NOMO-1 (cell line): ENCODE measurements around the gene ADRM1.

Experiments
- DNase-seq, 2 experiments: peaks; one replicate each; lab custom pipeline; 2025; ENCODE audit not compliant: unreplicated experiment in 2 of 2; lab: John Stamatoyannopoulos, UW

The ADRM1 gene

GRCh38 chr20:62321975-62322374 lies 19.2 kb downstream of the ADRM1 start:
- no peak for DNase-seq

- no peak for DNase-seq
These were observed 19.8 kb downstream of the ADRM1 start for GRCh38 chr20:62322492-62323041.

GRCh38 chr20:62323146-62323979 lies 20.6 kb downstream of the ADRM1 start:
- DNase-seq = no peak

DNA sequence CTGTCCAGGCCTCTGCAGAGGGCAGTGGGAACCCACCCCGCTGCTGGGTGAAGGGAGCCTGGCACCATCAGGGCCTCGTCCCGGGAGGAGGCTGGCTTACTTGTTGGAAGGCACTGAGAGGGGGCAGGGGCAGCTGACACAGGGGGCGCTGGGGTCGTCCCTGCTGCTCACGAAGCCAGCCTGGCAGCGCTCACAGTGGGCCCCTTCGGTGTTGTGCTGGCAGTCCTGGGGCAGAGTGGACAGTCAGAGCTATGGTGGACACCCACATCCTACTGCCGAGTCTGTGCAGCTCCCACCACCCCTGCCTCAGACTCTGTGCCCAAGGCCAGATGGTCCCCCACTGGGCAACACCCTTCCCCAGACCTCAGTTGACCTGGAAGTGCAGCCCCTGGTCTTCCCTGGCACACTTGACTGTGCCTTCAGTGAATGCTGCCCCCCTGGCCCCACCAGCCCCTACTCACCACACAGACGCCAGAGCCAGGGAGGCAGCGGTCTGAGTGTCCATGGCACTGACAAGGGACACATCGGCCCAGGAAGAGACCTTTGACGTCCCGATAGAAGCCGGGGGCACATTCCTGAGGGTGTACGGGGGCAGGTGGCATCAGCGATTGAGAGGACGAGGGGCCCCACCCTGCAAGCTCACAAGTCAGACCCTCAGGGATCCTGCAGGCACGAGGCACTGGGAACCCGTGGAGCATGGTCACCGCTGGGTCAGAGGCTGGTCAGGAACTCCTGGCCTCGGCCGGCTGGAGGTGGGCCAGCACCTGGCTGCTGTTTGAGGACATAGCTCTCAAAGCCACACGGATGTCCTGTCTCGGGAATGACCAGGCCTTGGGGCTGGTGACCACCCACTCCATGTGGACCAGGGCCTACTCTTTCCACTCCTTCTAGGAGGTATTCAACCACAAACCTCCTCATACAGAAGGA lies 21.4 kb downstream of the ADRM1 start:
- DNase-seq = no peak

- no peak for DNase-seq
These were observed 22.5 kb downstream of the ADRM1 start for GRCh38 chr20:62325172-62325905.

DNA sequence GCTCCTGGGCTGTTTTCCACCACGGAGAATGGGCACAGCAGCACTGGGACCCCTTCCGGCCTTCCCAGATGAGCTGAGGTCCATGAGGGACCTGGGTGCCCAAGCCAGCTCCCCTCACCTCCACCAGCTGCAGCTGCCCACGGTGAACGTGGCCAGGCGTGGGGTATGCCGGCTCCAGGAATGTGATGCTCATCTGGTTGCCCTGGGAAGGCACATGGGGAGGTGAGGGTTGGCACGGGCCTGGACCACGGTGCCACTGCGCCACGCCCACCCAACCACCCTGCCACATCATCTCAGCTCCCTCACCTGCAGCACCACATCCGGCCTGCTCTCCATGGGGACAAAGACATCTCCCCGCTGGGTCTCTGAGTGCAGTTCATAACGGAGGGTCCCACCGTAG lies 23.8 kb downstream of the ADRM1 start:
- DNase-seq = no peak

- DNase-seq = no peak
These were observed 24.3 kb downstream of the ADRM1 start for GRCh38 chr20:62326959-62327725.

DNA sequence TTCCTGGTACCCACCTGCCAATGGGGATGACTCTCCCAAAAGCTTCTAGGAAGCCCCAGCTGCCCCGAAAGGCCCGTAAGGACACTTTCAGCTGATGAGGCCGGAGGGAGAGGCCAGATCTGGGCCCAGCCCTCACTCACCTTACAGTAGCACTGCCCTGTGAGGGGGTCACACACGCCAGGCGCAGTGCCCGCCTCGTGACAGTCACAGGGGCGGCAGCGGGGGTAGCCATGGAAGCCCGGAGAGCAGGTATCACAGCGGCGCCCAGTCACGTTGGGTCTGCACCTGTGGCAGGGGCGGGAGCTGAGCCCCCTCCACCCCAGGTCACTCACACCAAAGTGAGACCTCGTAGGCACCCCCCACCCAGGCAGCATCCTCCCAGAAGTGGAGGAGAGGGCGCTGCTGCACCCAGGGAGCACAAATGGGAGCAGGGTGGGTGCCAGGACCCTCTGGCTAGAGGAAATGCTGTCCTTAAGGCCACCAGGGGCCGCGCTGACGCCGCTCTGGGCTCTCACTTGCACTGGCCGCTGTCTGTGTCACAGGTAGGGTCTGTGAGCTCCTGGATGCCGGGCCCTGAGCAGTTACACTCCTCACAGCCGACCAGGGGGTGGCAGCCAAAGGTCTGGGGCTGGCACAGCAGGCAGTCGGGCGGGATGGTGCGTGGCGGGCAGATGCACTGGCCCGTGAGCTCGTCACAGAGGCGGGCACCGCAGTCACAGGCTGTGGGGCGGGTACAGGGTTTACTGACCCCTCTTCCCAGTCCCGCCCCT lies 25.1 kb downstream of the ADRM1 start:
- no peak for DNase-seq

- DNase-seq = no peak
These were observed 26.0 kb downstream of the ADRM1 start for GRCh38 chr20:62328684-62329388.

DNA sequence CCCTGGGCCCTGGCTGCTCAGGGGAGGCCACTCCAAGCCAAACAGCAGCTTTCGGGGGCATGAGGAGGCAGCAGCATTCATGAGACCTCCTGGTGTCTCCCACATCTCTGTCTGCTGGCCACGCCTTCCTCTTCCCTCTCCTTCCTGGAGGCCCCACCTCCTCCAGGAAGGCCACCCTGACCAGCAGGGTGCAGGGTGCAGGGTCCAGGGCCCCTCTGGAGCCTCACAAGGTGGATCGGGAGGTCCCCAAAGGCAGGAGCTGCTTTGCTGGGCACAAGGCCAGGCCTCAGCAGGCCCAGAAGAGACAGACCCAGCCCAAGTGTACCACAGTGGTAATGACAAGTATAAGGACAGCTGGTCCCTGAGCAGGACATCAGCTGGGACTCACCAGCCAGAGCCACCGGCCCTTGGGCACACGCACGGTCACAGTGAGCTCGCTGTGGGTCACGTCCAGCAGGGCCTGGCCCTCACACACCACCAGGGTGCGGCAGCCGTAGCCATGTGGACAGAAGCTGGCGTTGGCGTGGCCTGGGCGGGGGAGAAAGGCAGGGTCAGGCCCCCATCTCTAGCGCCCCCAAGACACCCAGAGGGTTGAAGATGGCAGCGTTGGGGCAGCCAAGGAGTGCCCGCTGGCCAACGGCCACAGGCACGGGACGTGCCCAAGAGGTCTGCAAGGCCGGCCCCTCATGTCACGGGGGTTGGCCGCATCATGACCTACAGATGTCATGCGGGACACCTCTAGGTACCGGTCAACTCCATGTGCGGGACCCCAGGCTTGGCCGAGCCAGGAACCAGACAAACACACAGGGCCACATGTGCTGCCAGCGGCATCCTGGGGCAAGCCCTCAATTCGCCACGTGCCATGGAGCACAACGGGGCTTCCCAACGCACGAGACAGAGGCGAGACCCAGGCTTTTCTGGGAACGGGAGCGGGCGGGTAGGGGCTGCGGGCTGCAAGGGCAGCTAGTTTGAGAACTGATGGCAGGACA lies 26.9 kb downstream of the ADRM1 start:
- no peak for DNase-seq

- DNase-seq = no peak
These were observed 27.9 kb downstream of the ADRM1 start for GRCh38 chr20:62330576-62331317.

DNA sequence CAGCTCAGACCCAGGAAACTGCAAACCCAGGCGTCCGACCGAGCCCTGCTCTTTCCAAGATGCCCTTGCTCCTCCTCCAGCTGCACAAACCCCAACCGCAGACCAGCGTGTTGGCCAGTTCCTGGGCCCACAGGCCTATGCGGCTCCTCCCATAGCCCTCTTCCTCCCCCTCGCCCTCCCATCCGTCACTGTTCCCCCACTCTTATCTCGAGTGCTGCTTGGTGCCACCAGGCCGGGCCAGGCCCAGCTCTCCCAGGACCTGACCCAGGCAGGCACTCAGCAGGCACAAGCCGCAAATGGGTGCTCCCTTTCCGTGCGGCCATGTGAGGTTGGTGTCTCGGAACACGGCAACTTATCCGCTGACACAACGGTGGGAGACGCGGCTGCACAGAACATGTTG lies 28.6 kb downstream of the ADRM1 start:
- no peak for DNase-seq

DNA sequence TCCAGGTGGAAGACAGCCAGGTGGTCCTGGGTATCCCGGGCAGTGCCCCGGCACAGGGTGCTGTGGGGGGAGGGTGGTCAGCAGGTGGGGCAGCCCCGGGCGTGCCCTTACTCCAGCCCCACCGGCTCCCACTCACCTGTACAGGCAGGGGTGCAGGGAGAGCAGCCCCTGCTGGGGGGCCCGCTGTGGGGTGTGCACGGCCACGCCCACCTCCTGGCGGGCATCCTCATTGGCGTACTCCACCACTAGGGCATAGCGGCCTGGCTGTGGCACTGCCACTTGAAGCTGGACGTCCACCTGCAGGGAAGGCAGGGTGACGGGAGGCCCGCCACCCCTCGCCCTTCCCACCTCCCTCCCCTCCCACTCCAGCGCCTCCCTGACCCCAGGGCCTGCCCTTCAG lies 29.6 kb downstream of the ADRM1 start:
- no peak for DNase-seq

GRCh38 chr20:62332989-62333819 lies 30.4 kb downstream of the ADRM1 start:
- no peak for DNase-seq

- DNase-seq = no peak
These were observed 31.2 kb downstream of the ADRM1 start for GRCh38 chr20:62333820-62334595.
